Heart left ventricle (tissue), 16 donors: ENCODE results near the gene MMD2. TPM values are rescaled to one million over a fixed set of nuclear protein-coding genes. Genes with fewer than 3 reads are reported as not detected.
A peak's percentile ranks its signal among the peaks of the same experiment; 100 is the strongest.

Experiments used
- ATAC-seq, 4 donors: fragments of 200-7000 bp; cut with Tn5 transposase; one replicate each; pipeline ENCODE4 v1.9.1; 2020 to 2022; ENCODE audit warnings: moderate library complexity in 4 of 4, mild to moderate bottlenecking in 3 of 4, moderate number of reproducible peaks in 1 of 4
- DNase-seq, 5 donors: peaks; one replicate each; pipeline ENCODE4 v3.0.0-alpha.2; 2020
- H3K27ac ChIP-seq, 12 donors: fragments of 200-600 bp; sonication (generic) in 4 of 12; one replicate each; pipeline versions ENCODE4 v1.5.0 to v1.8.0; 2016 to 2022; ENCODE audit warnings: mild to moderate bottlenecking in 2 of 12
- H3K27me3 ChIP-seq, 9 donors: fragments of 200-600 bp; sonication (generic) in 2 of 9; one replicate each; pipeline versions ENCODE4 v1.5.1 to v1.8.0; 2016 to 2022; ENCODE audit warnings: mild to moderate bottlenecking in 3 of 9
- H3K36me3 ChIP-seq, 9 donors: fragments of 200-600 bp; sonication (generic) in 2 of 9; one replicate each; pipeline versions ENCODE4 v1.5.0 to v1.8.0; 2018 to 2022; ENCODE audit warnings: mild to moderate bottlenecking in 2 of 9
- H3K4me1 ChIP-seq, 12 donors: fragments of 200-600 bp; sonication (generic) in 4 of 12; one replicate each; pipeline versions ENCODE4 v1.5.0 to v1.8.0; 2016 to 2022; ENCODE audit warnings: mild to moderate bottlenecking in 3 of 12
- H3K4me3 ChIP-seq, 12 donors: fragments of 200-600 bp; sonication (generic) in 4 of 12; one replicate each; pipeline versions ENCODE4 v1.5.0 to v1.8.0; 2017 to 2022; ENCODE audit warnings: mild to moderate bottlenecking in 9 of 12, moderate library complexity in 4 of 12
- H3K9me3 ChIP-seq, 12 donors: fragments of 200-600 bp; sonication (generic) in 4 of 12; one replicate each; pipeline versions ENCODE4 v1.5.0 to v1.8.0; 2016 to 2022; ENCODE audit warnings: mild to moderate bottlenecking in 1 of 12
- POLR2A ChIP-seq, 2 donors: fragments of 450-650 bp; IDR thresholded peaks; one replicate each; pipeline ENCODE4 v1.6.1; 2017; ENCODE audit warnings: antibody characterized with exemption in 2 of 2, mild to moderate bottlenecking in 2 of 2, moderate library complexity in 2 of 2
- WGBS, 4 donors: extraction: QIAGEN DNeasy Blood & Tissue Kit in 2 of 4; methylation state at CpG; one replicate each; pipeline versions ENCODE4 v1.1.5 to v1.1.7; 2013 to 2018; 5-methylcytosine and 5-hydroxymethylcytosine counted together
- intact Hi-C, 10 donors: fragments of 100-400 bp; cut with DNase I; formaldehyde crosslinking; loops; one replicate each; pipeline versions ENCODE4 v1.11.1 to v1.14.2; 2022
- polyA plus RNA-seq, 2 donors: library from polyadenylated mRNA; stranded (reverse); fragments of 200-250 nt; gene quantifications; one replicate each; pipeline ENCODE4 v1.2.3, GENCODE V29; 2013
- total RNA-seq, 9 donors: library from RNA; depleted of rRNA in 2 of 9; stranded (reverse); fragments of >200 nt in 2 of 9; fragmentation: NEBNext Ultra II Directional in 3 of 9; extraction: Animal tissue kit (Norgen Biotek cat#: 25700) in 3 of 9; gene quantifications; one replicate each; pipeline versions ENCODE4 v1.1.0 to v1.2.4, GENCODE V29; 2016 to 2023
- TF ChIP-seq, protein P1 (sequence below), 12 donors: fragments of 200-600 bp; sonication (generic) in 4 of 12; IDR thresholded peaks; one replicate each; pipeline versions ENCODE4 v1.5.0 to v1.8.0; 2018 to 2022; ENCODE audit warnings: antibody characterized with exemption in 12 of 12, mild to moderate bottlenecking in 5 of 12
- donor health status: ischemic (EF 13 %, LVEDD 7.1; RV severe dilation, severe dysfunction).
- donor health status: healthy with polysubstance abuse.
- donor health status: DM: no; HTN: yes; CAD: no.
- donor health status: DM: no; HTN: no; CAD: no.
- donor health status: ischemic (EF 25% LVEDD 6.9; RV normal size, moderate dysfunction).
- donor health status: ischemic (EF 25% LVEDD 5.7; RV mildly dilated, moderate dysfunction).
- donor health status: healthy.
- donor health status: DM: yes; HTN: yes; CAD: no.
- donor health status: ischemic (EF 35%, LVEDD 5.7; RV mildly dilated, moderate dysfunction).
- donor health status: nonischemic (EF 11% LVEDD 7.7; RV severe dilation, severe dysfunction).
- donor health status: DM: yes; HTN: yes; CAD: no.
- donor health status: PGD.
- donor health status: ischemic (EF 29% LVEDD 5.4; RV normal size, mild dysfunction).
- donor health status: nonischemic (EF 23%, LVEDD 6.1; RV moderate dilation, normal function).

The MMD2 gene
- total and polyA plus RNA-seq, 11 donors: not detected

DNA sequence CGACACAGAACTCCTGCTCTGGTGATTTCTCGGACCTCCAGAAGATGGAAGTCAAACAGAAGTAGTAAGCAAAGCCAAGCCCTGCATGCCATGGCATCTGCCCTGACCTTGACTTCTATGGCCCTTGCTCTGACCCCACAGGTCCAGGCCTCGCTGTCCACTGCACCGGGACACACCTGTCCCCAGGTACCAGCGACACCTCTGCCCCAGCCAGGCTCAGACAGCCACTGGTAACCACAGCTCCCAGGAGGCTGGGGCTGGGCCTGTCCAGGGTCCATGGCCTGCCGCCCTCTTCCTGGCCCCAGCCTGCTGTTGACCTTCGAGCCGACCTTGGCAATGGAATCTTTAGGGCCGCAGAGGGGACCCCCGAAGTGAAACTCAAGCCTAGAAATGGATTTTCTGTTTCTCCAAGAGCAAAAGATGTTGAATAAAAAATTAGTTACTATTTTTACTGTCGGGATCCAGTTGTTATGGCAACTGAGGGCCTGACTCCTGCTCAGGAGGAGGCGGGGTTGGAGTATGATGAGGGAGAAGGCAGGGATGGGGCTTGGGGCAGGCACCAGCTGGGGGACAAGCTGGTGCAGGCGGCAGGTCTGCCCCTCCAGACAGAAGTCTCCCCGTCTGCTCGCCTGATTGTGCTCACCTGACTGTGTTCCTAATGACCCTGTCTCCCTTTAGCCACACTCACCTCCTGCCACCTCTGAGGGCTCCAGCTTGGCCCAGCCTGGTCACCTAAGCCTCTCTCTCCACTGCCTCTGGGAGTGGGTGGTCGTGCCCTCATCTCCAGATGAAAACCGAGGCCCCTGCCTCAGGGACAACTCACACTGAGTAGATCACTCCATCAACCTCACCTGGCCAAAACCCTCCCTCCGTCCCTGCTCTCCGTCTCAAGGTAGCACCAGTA, 4.1 kb upstream of the MMD2 start:
- TF ChIP-seq, protein P1, sequence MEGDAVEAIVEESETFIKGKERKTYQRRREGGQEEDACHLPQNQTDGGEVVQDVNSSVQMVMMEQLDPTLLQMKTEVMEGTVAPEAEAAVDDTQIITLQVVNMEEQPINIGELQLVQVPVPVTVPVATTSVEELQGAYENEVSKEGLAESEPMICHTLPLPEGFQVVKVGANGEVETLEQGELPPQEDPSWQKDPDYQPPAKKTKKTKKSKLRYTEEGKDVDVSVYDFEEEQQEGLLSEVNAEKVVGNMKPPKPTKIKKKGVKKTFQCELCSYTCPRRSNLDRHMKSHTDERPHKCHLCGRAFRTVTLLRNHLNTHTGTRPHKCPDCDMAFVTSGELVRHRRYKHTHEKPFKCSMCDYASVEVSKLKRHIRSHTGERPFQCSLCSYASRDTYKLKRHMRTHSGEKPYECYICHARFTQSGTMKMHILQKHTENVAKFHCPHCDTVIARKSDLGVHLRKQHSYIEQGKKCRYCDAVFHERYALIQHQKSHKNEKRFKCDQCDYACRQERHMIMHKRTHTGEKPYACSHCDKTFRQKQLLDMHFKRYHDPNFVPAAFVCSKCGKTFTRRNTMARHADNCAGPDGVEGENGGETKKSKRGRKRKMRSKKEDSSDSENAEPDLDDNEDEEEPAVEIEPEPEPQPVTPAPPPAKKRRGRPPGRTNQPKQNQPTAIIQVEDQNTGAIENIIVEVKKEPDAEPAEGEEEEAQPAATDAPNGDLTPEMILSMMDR (IDR thresholded peaks at IDR 0.05): no peak
- TF ChIP-seq POLR2A (IDR thresholded peaks at IDR 0.05): no peak
- no peak overlapping the region for H3K27ac ChIP-seq
- no peak overlapping the region for H3K4me3 ChIP-seq
- H3K9me3 ChIP-seq: no peaks in the 10 kb centered on the region
- ATAC-seq (no peak), DNase-seq (no peak)
- no peaks in the 10 kb centered on the region for H3K36me3 ChIP-seq
- WGBS, 4 donors: 78 to 84% (median 80%) methylated on average over 17 to 19 of the region's 19 CpGs
- peaks cover 10 to 55% (median 26%) of the 10 kb centered on the region in 9 donors for H3K27me3 ChIP-seq
- intact Hi-C loops: no loop called here
- H3K4me1 ChIP-seq: peaks cover 0 to 12% (median 2%) of the 10 kb centered on the region in 12 donors

DNA sequence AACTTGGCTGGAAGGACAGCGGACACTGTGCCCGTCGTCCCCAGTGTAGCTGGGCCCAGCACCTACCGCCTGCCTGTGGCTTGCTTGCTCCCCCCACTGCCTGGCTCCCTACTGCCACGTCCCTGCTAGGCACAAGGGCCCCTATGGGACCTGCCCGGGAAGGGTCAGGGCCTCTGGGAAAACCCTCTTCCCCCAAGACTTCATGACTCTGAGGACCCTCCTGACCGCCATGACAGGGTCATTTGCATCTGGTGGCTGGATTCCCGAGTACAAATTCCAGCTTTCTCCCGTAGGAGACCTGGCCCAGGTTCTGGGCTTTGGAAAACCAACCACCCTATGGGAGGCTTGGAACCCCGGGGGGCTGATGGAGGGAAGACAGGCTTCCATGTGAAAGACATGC, 1.4 kb upstream of the MMD2 start:
- DNase-seq (no peak), ATAC-seq (no peak)
- TF ChIP-seq, protein P1 (IDR thresholded peaks at IDR 0.05): no peak
- TF ChIP-seq POLR2A (IDR thresholded peaks at IDR 0.05): no peak
- no peak overlapping the region for H3K27ac ChIP-seq
- H3K27me3 ChIP-seq: peaks cover 10 to 78% (median 31%) of the 10 kb centered on the region in 9 donors
- H3K4me3 ChIP-seq: no peak overlapping the region
- 51 to 68% (median 59%) methylated on average over 9 to 10 of the region's 10 CpGs for WGBS, 4 donors
- no peaks in the 10 kb centered on the region for H3K9me3 ChIP-seq
- no peaks in the 10 kb centered on the region for H3K36me3 ChIP-seq
- intact Hi-C loops: no loop called here
- peaks cover 0 to 12% (median 2%) of the 10 kb centered on the region in 12 donors for H3K4me1 ChIP-seq

DNA sequence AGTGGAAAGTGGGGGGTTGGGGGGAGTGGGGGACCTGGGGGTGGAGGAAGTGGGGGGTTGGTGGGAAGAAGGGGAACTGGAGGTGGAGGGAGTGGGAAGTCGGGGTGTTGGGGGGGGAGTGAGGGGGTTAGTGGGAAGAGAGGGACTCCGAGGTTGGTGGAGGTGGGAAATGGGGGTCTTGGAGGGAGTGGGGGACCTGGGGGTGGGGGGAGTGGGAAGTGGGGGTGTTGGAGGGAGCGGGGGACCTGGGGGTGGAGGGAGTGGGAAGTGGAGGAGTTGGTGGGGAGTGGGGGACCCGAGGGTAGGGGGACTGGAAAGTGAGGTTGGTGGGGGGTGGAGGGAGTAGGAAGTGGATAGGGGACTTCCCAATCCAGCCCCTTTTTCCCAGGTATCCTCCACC, 906 bp upstream of the MMD2 start:
- Histone ChIP-seq H3K4me3 (no peak overlapping the region), H3K27ac (no peak overlapping the region), H3K4me1 (peaks cover 0 to 12% (median 2%) of the 10 kb centered on the region in 12 donors), H3K27me3 (peaks cover 10 to 79% (median 35%) of the 10 kb centered on the region in 9 donors), H3K9me3 (no peaks in the 10 kb centered on the region), H3K36me3 (no peaks in the 10 kb centered on the region)
- ATAC-seq (no peak), DNase-seq (no peak)
- 59 to 66% (median 63%) methylated on average over 2 to 3 of the region's 4 CpGs for WGBS, 4 donors
- TF ChIP-seq, protein P1 (IDR thresholded peaks at IDR 0.05): no peak
- TF ChIP-seq POLR2A (IDR thresholded peaks at IDR 0.05): no peak
- intact Hi-C loops: no loop called here

DNA sequence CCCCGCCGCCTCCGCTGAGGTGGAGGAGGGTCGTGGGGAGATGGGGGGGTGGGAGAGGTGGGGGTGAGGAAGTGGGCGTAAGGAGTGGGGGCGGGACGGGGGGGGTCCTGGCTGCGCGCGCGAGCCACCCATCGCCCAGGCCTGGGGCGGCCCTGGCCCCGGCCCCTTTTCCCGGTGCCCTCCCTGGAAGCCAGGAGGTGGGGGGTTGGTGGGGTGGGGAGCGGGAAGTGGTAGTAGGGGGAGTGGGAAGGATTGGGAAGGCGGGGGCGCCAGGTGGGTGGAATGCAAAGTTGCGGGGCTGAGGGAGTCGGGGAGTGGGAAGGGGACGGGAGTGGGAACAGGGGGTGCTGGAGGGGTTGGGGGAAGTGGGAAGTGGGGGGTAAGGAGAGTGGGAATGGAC, 319 bp upstream of the MMD2 start:
- DNase-seq (no peak), ATAC-seq (no peak)
- H3K27ac ChIP-seq: no peak overlapping the region
- H3K27me3 ChIP-seq: peaks cover 10 to 82% (median 38%) of the 10 kb centered on the region in 9 donors
- H3K9me3 ChIP-seq: no peaks in the 10 kb centered on the region
- H3K4me3 ChIP-seq: peak overlapping the region in 11 of 12 donors; percentile 12 to 55 (median 40)
- H3K36me3 ChIP-seq: no peaks in the 10 kb centered on the region
- H3K4me1 ChIP-seq: peaks cover 0 to 12% (median 2%) of the 10 kb centered on the region in 12 donors
- TF ChIP-seq, protein P1 (IDR thresholded peaks at IDR 0.05): no peak
- TF ChIP-seq POLR2A (IDR thresholded peaks at IDR 0.05): no peak
- intact Hi-C loops: no loop called here
- 0 to 2% (median 0%) methylated on average over 3 to 21 of the region's 21 CpGs for WGBS, 4 donors
